WTC11 (cell line): ENCODE data around the gene REELD1.

ENCODE experiments used
- ATF1 ChIP-seq: sonication (generic); formaldehyde crosslinking; IDR thresholded peaks from 2 replicates; pipeline ENCODE4 v1.8.1; 2023; ENCODE audit warnings: mild to moderate bottlenecking, moderate library complexity, missing genetic modification reagents
- ATF2 ChIP-seq: sonication (generic); formaldehyde crosslinking; IDR thresholded peaks from 2 replicates; pipeline ENCODE4 v1.8.1; 2022; ENCODE audit warnings: low read depth, missing genetic modification reagents, borderline replicate concordance
- HMGXB4 ChIP-seq: sonication (generic); formaldehyde crosslinking; IDR thresholded peaks from 2 replicates; pipeline ENCODE4 v1.8.1; 2023; ENCODE audit warnings: mild to moderate bottlenecking, moderate library complexity, missing genetic modification reagents
- MYBL2 ChIP-seq: sonication (generic); formaldehyde crosslinking; IDR thresholded peaks from 2 replicates; pipeline ENCODE4 v1.8.1; 2023; ENCODE audit warnings: mild to moderate bottlenecking, moderate library complexity, missing genetic modification reagents
- SMAD3 ChIP-seq: sonication (generic); formaldehyde crosslinking; IDR thresholded peaks from 2 replicates; pipeline ENCODE4 v1.8.0; 2022; ENCODE audit warnings: missing genetic modification reagents, mild to moderate bottlenecking, borderline replicate concordance
- SP1 ChIP-seq: sonication (generic); formaldehyde crosslinking; conservative IDR thresholded peaks from 2 replicates; pipeline ENCODE4 v1.8.1; 2022; ENCODE audit warnings: missing genetic modification reagents
- USF2 ChIP-seq: sonication (generic); formaldehyde crosslinking; IDR thresholded peaks from 2 replicates; pipeline ENCODE4 v1.8.1; 2023; ENCODE audit warnings: mild to moderate bottlenecking, missing genetic modification reagents, moderate library complexity
- TF ChIP-seq, protein P1 (sequence below): fragments of 200-600 bp; IDR thresholded peaks from 2 replicates; pipeline ENCODE4 v1.8.0; 2022; ENCODE audit warnings: antibody characterized with exemption

DNA sequence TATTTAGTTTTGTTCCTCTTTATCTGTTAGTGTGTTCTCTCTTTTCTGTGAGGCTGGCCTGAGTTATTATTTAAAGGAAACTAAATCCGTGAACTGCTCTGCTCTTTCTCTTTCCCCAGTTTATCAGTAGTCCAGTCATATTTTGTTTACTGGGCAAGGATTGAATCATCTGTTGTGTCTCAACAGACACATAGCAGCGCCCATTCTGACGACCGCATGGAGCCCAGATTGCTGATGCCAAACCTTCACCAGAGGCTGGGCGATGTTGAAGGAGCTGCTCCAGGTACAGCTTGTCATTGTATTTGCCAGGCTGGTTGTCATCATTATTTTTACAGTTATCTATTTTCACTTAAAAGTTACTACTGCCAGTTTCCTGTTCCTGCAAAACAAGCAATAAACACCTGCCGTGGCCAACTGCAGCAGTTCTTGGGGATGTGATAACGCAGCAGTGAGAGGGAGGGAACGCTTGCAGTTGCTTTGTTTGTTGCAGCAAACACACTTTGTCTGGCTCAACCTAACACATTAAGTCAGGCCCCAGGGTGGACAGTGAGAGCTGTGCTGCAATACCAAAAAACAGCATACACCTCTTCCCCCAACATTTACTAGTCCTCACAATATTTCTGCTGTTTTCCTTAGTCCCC, 10.1 kb downstream of the REELD1 start:
- no peak for TF ChIP-seq SMAD3
- TF ChIP-seq, protein P1, sequence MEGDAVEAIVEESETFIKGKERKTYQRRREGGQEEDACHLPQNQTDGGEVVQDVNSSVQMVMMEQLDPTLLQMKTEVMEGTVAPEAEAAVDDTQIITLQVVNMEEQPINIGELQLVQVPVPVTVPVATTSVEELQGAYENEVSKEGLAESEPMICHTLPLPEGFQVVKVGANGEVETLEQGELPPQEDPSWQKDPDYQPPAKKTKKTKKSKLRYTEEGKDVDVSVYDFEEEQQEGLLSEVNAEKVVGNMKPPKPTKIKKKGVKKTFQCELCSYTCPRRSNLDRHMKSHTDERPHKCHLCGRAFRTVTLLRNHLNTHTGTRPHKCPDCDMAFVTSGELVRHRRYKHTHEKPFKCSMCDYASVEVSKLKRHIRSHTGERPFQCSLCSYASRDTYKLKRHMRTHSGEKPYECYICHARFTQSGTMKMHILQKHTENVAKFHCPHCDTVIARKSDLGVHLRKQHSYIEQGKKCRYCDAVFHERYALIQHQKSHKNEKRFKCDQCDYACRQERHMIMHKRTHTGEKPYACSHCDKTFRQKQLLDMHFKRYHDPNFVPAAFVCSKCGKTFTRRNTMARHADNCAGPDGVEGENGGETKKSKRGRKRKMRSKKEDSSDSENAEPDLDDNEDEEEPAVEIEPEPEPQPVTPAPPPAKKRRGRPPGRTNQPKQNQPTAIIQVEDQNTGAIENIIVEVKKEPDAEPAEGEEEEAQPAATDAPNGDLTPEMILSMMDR, result no peak
- no peak for TF ChIP-seq HMGXB4 (CRISPR knock-in tag)
- no peak for TF ChIP-seq USF2
- no peak for TF ChIP-seq SP1 (CRISPR knock-in tag)
- no peak for TF ChIP-seq ATF2 (CRISPR knock-in tag)
- no peak for TF ChIP-seq ATF1 (CRISPR knock-in tag)
- no peak for TF ChIP-seq MYBL2 (CRISPR knock-in tag)
